NCI-H1436 (cell line): Measurements from ENCODE around the gene CCDC175.

Source experiments
- DNase-seq: peaks from one replicate; lab custom pipeline; 2025; lab: John Stamatoyannopoulos, UW

The CCDC175 gene

DNA sequence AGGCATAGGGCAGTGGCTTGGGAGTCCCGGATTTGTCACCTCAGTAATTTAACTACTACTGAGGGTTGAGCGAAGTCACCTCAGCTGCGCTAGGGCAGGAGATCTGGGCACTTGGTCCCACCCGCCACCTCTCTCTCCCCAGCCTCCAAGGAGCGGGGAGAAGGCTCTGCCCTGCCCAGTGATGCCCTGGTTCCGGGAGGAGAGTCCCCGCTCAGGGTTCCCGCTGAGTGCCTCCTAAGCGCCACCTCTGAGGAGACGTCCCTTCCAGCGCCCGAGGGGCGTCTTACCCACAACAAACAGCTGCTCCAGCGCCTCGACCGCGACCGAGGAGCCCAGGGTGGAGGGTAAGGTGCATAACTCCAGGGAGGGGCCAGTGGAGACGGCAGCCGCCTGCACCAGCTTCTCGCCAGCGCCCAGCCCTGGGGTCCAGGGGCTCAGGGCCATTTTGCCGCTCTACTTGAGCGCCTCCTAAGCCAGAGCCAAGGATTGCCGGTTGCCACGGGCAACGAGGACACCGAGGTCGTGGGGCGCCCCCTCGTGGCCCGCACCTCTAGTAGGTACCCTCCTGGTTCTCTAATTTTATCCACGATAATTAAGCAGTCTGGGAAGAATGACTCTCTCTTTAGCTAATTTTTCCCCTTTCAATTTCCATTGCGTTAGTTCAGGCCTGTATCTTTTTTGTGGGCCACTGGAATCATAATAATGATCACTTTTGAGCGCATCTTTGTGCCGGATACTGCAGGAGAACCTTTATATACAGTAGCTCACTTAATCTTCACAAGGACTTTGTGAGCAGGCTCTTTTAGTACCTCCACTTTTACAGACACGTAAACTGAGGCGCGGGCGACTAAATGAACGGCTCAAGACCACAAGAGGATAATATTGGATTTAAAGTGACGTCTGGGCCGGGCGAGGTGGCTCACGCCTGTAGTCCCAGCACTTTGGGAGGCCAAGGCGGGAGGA lies at the start of gene CCDC175:
TSS of gene CCDC175 (minus strand) at position 481 of the 963 bp plus-strand sequence. CDS start at position 444, 37 bp downstream.
- peak; percentile 97 for DNase-seq

DNA sequence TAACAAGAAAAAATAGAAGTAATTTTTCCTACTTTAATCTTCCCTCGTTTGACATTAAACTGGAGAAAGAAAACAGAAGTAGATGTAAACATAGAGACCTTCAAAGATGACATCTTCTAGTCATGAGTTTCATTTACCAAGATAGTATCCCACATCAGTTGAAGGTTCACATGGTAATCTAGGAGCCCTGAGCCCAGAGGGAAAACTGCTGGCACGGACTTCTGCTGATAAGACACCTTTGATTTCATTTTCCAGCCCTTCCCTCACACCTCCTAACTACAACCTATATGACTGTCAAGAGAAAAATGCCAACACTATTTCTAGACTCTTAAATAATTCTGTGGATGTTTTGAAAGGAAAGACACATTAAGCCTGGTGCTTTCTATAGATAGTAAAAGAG lies 46.0 kb upstream of the CCDC175 start:
- no peak for DNase-seq

DNA sequence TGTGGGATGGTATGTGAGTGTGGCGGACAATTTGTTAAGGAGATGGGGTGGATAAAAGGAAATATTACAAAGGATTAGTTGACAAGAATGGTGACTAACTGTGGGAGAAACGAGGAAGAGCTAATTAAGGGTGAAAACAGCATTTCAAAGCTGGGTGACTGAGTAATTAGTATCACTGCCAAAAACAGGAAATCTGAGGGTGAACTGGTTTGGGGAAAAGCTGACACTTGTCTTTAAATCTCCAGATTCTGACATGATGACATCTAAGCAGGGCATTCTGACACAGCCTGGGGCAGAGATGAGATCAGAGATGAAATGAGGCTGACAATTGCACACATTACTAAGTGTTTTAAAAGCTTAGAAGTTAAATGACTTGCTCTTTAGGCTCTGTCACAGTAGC lies 42.4 kb upstream of the CCDC175 start:
- no peak for DNase-seq

DNA sequence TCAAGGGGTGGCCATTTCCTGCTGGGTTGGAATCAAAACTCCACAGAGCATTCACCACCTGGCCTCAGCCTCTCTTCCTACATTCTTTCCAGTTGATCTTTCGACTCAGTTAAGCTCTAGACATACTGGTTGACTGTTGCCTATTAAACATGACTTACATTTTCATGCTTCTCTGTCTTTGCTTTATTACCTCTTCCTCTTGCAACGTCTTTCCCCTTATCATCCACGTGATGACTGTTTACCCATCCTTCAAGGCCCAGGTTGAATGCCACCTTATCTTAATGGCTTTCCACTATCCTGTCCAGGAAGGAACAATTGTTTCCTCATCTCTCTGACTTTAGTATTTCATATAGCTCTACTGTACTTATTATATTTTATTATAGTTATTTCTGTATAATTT lies 24.4 kb upstream of the CCDC175 start:
- DNase-seq: no peak

DNA sequence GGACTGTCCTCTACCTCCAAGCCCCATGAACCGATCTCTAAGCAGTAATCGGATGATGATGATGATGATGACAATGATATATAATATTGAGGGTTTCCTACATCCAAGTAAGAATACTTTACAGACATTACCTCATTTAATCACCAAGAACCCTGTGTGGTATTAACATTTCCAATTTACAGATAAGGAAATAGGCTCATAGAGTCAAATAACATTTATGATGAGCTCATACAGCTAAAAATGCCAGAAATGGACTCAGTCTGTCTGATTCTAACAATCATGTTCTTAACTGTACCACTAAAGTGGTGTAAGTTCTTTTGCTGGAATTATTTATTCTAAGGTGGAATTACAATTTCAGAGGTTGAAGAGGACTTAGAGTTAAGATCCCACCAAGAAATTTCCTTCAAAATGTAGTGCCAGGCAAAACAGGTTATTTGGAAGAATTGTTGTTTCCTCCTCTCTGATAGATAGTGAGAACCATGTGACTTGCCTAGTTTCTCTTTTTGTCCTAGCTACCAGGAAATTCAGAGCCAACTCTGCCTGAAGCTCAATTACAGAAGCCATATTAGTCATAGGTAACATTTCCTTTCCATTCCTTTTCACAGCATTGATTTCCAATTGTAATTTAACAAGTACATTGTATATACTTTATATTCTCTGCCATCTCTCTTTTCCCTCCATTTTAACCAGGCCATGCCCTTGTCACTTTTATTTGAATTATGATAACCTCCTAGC lies 23.8 kb upstream of the CCDC175 start:
- no peak for DNase-seq

DNA sequence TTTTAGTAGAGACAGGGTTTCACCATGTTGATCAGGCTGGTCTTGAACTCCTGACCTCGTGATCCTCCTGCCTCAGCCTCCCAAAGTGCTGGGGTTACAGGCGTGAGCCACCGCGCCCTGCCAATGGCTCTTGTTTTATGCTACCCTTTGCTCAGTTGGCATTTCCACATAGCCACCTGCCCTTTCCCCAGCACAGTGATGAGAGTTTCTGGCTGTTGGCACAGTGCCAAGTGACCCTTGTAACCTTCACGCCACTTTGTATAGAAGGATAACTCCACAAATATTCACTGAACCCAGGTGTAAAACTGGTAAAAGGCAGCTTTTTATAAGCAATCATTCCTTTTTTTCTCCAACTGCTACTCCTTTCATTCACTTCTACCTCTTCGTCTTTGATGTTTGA lies 18.5 kb upstream of the CCDC175 start:
- DNase-seq: no peak

DNA sequence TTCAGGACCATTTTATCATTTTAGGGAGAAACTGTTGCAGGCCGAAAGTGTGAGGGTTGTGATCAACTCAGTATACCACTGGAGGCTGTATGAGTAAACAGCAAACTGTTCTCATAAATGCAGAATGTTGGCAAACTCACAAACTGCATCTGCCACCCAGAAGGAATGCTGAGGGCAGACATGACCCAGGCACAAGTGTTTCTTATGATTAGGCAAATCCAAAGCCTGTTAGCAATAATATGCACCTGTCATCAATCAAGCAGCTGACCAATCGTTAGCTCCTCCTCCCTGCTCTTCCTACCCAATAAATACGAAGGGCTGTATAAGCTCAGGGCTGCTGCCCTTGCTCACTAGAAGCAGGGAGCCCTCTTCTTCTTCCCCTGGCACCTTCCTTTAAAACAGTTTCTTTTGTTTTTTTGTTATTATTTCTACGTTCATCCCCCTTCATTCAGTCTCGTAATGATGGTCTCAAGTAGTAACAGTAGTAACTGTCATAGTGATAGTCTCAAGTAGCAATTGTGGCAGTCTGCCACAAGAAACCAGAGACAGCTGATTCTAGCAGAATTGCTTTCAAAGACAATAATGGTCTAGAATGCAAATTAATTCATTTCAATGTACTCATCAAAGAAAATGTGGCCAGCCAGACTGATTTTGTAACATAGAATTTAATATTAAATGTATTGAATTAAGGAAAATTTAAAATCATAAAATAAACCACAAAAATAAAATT lies 15.2 kb upstream of the CCDC175 start:
- no peak for DNase-seq

DNA sequence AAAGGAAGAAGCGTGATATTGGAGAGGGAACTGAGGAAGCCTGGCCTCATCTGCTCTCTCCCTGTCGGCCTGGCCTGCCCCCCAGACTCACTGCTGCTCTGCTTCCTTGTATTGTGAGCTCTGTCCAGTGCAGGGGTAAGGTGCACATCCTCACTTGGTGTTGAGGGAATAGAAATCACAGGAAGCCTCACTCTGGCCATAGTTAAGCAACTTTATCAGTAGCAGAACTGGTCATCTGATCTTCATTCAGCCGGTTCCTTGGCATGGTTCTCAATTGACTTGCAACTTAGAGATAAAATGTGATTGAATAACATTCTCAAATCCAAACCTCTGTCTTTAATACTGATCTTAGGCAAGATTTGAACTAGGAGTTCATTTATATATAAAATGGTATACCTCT lies 11.5 kb upstream of the CCDC175 start:
- DNase-seq: no peak

DNA sequence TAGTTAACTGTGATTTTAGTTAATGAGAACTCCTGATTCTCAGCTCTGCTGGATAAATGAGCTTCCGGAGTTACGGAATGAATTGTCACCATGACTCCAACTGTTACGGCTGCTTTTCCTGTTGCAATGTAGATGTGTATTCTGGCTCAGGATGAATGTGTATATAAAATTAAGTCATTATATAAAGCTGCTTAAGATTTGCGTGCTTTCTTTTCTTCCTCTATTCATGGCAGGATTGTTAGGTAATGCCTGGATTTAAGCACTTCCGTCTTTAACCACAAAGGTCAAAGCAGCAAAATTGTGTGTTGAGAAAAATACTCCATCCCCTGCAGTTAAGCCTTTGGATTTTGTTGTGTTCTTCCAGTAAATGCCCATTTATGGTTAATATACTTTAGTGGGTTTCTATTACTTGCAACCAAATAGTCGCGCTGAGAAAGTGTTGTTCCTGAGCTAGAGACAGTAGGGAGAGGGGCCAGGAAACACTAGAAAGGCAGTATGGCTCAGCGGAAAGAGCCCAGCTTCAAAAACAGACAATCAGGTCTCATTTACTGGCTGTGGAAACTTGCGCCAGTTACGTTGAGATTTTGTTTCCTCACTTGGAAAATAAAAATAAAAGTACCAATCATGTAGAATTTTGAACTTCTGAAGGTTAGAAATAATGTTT lies 9.4 kb upstream of the CCDC175 start:
- no peak for DNase-seq

DNA sequence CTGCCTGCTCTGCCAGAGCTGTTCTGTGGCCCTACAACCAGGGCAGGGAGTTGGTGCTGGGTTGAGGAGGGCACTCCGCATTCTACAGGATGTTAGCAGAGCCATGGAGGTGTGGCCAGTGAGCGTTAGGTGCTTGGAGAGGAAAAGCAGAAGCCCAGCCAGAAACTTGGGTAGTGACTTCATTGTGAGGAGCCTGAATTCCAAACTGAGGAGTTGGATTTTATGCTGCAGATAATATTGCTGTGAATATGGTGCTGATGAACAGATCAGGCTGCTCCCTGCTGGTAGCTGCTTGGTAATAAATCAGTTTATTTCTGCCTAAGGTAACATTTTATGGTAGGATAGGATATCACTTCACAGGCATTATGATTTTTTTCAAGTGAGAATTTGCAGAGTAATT lies 7.1 kb upstream of the CCDC175 start:
- no peak for DNase-seq

DNA sequence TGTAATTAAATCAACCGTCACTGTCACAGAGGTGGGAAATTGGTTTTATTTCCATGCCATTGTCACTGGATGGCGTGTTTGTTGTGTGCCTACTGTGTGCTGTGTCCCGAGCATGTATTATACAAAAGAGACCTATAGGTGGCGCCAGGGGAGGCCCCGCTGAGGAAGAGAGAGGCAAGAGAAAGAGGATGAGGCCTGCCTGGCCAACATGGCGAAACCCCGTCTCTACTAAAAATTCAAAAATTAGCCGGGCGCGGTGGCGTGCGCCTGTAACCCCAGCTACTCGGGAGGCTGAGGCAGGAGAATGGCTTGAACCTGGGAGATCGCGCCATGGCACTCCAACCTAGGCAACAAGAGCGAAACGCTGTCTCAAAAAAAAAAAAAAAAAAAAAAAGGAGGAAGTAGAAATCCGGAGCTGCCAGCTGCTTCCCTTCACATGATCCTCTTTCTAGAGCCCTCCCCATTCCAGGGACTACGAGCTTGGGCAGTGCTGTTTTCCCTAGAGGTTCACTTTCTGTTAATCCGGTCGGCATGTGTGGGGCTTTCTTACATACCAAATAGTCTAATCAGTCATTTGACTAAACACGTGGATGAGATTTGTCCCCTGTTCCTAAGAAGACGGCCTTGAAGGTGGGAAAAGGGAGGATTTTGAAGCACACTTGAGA lies 6.4 kb upstream of the CCDC175 start:
- no peak for DNase-seq

DNA sequence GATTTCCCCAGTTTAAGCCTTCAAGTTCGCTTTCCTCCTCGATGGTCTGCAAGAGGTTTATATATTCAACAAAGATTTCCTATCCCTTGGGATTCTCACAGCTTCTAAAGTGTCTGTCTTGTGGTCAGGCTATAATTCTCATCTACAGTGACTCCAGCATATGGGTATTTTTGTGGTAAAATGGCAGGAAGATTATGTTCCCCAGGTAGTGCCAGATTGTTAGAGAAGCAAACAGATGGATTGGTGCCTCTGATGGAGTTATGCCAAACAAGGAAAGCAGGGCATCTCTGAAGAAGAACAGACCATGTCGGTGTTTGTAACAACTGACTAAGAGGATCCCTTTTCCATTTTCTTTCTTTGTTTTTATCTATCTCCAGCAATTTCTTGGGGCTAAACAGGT lies 5.5 kb upstream of the CCDC175 start:
- DNase-seq: no peak

DNA sequence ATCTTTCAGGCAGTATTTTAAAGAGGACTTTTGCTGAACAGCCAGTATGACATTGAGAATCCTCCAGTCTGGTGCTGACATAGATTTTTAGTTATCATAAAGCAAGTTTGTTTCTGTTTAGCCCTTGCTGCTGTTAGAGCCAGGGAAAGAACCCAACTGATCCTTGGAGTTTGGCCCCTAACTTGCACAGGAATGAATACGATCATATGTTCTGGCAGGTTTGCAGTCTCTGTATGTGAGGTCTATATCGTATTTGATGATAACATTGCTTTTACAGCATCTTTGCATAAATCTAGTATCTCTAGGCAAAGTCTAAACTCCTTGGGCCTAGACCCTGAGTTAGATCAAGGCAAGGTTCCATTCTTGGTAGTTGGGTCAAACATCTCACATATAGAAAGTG lies 4.3 kb upstream of the CCDC175 start:
- no peak for DNase-seq

DNA sequence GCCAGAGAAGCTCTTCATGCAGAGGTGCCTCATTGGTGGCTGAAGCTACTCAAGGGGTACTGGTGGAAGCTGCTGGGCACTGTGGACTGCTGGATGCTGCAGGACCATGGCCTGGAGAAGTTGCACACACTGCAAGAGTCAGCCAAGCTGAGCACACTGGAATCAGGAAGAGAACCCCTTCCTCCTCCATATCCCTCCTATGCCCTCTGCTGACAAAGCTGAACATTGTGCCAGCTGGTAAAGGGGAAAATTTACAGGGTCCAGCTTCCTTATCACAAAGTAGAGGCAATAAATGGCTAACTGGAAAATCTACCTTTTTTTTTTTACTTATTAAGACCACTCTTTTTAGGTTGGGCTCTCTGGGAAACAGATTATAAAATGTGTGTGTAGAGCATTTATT lies 6.5 kb downstream of the CCDC175 start:
- no peak for DNase-seq

DNA sequence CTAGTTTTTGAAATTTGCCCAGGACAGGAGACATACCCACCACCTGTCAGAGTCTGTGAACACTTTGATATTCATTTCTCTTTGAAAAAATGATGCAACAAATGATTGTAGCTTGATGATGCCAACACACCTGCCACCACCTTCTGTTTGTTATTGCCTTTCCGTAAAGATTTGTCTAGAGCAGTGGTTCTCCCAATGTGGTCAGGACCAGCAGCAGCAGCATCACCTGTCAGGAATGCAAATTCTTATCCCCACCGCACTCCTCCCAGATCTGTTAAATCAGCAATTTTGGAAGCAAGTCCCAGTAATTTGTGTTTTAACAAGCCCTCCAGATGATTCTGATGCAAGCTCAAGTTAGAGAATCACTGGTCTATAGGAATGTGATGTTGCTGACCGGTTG lies 9.9 kb downstream of the CCDC175 start:
- no peak for DNase-seq

DNA sequence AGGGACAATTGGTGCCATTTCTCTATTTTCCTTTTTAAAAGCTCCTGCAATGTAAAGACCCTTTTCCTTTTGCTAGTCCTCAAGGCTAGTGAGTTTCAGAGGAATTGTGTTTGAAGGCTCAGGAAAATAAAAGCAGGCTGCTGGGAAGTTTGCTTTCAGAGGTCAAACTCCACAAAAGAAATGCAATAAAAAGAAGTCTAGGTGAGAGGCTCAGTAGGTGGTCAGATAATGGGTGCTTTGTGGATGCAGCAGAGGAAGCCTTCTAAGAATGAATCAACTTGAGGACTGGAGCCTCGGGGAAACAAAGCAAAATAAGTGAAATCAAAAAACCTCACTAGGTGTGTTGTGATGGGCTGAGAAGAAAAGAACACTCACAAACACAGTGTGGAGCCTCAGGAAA lies 10.3 kb downstream of the CCDC175 start:
- DNase-seq: no peak

DNA sequence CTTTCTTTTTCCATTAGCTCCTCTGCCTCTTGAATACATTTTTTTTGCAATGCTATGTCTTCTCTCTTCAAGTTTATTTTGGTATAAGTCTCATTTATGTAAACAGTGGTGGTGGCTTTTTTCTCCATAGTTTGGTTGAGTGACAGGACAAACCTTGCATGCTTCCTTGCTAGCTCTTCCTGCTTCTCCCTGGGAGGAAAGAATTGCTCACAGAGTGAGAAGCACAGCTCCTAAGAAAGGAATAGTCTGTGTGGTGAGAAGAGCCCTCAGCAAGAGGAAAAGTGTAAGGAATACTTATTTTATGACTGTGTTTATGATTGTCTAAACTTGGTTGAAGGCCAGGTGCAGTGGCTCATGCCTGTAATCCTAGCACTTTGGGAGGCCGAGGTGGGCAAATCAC lies 11.5 kb downstream of the CCDC175 start:
- no peak for DNase-seq

DNA sequence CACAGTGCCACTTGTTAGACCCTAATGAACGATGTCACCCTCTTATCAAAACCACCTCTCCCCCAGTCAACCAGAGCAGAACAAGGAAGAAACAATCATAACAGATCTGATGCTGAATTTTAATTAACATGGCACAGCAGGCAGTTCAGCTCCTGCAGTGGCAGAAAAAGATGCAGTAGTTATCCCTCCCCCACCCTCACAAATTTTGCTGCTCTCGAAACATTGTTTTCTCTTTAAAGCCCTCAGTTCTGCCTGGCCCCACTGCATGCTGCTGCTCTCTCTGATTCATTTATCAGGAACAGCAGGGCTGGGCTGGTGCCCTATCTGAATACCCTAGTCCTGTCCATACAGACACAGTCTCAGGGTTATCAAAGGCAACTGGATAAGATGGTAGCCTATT lies 12.2 kb downstream of the CCDC175 start:
- DNase-seq: no peak

DNA sequence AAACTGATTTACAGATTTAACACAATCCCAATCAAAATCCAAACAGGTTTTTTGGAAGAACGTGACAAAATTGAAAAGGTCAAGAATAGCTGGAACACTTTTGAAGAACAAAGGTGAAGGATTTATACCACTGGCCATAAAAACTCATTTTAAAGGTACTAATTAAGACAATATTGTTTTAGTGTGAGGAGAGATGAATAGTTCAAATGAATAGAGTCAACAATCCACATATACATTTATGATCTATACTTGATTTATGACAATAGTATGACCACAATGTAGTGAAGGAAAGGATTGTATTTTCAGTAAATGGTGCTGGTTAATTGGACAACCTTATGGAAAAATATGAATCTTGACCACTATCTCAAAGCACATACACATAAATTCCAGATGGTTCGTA lies 29.3 kb downstream of the CCDC175 start:
- no peak for DNase-seq

DNA sequence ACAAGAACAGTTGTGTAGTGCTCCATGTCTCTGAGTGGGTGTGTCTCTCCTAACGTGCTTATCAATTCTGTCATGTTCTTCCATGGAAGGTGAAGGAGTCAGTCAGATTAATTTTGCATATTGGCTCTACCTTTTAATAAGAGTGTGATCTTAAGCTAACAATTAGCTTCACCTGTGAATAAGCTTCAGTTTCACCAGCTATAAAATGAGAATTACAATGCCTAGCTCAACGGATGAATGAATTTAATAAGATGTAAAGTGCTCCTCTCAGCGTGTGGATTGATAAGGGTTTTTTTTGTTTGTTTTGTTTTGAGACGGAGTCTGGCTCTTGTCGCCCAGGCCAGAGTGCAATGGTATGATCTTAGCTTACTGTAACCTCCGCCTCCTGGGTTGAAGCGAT lies 32.7 kb downstream of the CCDC175 start:
- DNase-seq: peak; percentile 3

DNA sequence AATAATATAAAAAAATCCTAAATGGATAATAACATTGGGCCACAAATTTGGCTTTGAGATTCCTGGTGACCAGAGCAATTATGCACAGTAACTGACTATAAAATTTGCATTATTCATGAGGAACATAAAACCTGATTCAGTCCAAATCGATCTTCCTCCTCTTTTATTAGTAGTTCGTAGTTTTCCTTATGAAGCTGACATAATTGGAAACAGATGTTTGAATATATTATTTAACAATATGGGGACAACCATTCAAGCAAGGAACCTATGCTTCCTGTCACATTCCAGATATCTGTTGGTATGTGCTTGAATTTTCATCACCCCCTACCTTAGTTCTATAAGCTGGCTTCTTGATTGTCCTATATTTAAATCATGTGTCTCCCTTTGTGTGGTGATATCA lies 34.9 kb downstream of the CCDC175 start:
- no peak for DNase-seq

DNA sequence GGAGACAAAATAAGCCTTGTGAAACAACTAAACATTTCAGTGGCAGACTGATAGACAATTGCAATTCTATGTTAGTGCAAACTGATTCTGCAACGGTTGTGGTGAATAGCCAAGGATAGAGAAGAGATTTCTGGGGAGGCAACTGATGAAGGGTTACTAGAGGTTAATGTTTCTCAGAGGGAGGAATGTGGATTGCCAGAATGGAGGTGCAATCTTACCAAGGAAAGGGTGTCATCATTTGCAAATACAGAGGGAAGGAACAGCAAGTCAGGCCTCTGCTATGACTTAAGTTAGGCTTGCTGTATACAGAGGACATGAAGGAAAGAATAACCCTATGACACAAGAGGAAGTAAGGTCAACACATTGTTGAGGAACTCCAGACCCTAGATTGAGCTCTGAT lies 35.8 kb downstream of the CCDC175 start:
- DNase-seq: no peak
